ENCODE data around the gene STBD1.

STBD1 gene

GRCh38 chr4:76265631-76266218 lies 40.8 kb upstream of the STBD1 start:
- Histone ChIP-seq H4K91ac (ENCODE audit: low read depth, low read length) (no peak overlapping the region), H2BK12ac (ENCODE audit: low read length) (no peak overlapping the region), H2BK120ac (ENCODE audit: insufficient read depth, low read length, poor library complexity) (no peak overlapping the region), H3K79me1 (ENCODE audit: low read length) (no peaks in the 10 kb centered on the region), H3K14ac (ENCODE audit: low read length) (no peak overlapping the region), H3K79me2 (ENCODE audit: control insufficient read depth, insufficient read depth, low read length, poor library complexity) (no peaks in the 10 kb centered on the region), H3K9me3 (ENCODE audit: insufficient read depth, low read depth, low read length) (no peaks in the 10 kb centered on the region), H3K27ac (ENCODE audit: low read depth, low read length) (no peak overlapping the region), H3K36me3 (ENCODE audit: control insufficient read depth in 1 of 2, insufficient read depth in 2 of 2, low read length in 2 of 2) (no peaks in the 10 kb centered on the region), H4K8ac (ENCODE audit: low read depth, low read length) (no peak overlapping the region), H3K4me1 (ENCODE audit: control insufficient read depth in 1 of 2, insufficient read depth in 2 of 2, low read length in 2 of 2) (no peaks in the 10 kb centered on the region), H3K4me2 (ENCODE audit: low read length) (no peak overlapping the region), H2AK5ac (ENCODE audit: low read length) (no peak overlapping the region), H3K9ac (ENCODE audit: low read length) (no peak overlapping the region), H2BK5ac (ENCODE audit: low read depth, low read length, poor library complexity) (no peak overlapping the region), H3K23ac (ENCODE audit: low read length) (no peak overlapping the region), H3K4me3 (ENCODE audit: low read depth, low read length) (no peak overlapping the region), H3K4ac (ENCODE audit: low read depth, low read length) (no peak overlapping the region), H3K18ac (ENCODE audit: low read length) (no peak overlapping the region), H3K27me3 (ENCODE audit: insufficient read depth, low read length) (no peaks in the 10 kb centered on the region), H4K12ac (ENCODE audit: low read depth, low read length) (no peak overlapping the region), H2AFZ (ENCODE audit: insufficient read depth, low read length, poor library complexity) (no peak overlapping the region)
- no peak for DNase-seq
- WGBS (ENCODE audit: extremely low coverage, insufficient coverage, insufficient read length) = no CpG with 5 or more reads among the region's 6 CpGs

- Histone ChIP-seq H4K91ac (ENCODE audit: low read depth, low read length) (no peak overlapping the region), H3K36me3 (ENCODE audit: control insufficient read depth in 1 of 2, insufficient read depth in 2 of 2, low read length in 2 of 2) (no peaks in the 10 kb centered on the region), H3K14ac (ENCODE audit: low read length) (no peak overlapping the region), H3K4me3 (ENCODE audit: low read depth, low read length) (no peak overlapping the region), H3K4me2 (ENCODE audit: low read length) (no peak overlapping the region), H2BK5ac (ENCODE audit: low read depth, low read length, poor library complexity) (no peak overlapping the region), H2BK12ac (ENCODE audit: low read length) (no peak overlapping the region), H3K18ac (ENCODE audit: low read length) (no peak overlapping the region), H4K8ac (ENCODE audit: low read depth, low read length) (no peak overlapping the region), H2AFZ (ENCODE audit: insufficient read depth, low read length, poor library complexity) (no peak overlapping the region), H3K23ac (ENCODE audit: low read length) (no peak overlapping the region), H3K4ac (ENCODE audit: low read depth, low read length) (no peak overlapping the region), H4K12ac (ENCODE audit: low read depth, low read length) (no peak overlapping the region), H2AK5ac (ENCODE audit: low read length) (no peak overlapping the region), H3K27me3 (ENCODE audit: insufficient read depth, low read length) (no peaks in the 10 kb centered on the region), H2BK120ac (ENCODE audit: insufficient read depth, low read length, poor library complexity) (no peak overlapping the region), H3K27ac (ENCODE audit: low read depth, low read length) (no peak overlapping the region), H3K9ac (ENCODE audit: low read length) (no peak overlapping the region), H3K4me1 (ENCODE audit: control insufficient read depth in 1 of 2, insufficient read depth in 2 of 2, low read length in 2 of 2) (no peaks in the 10 kb centered on the region), H3K79me2 (ENCODE audit: control insufficient read depth, insufficient read depth, low read length, poor library complexity) (no peaks in the 10 kb centered on the region), H3K79me1 (ENCODE audit: low read length) (no peaks in the 10 kb centered on the region), H3K9me3 (ENCODE audit: insufficient read depth, low read depth, low read length) (no peaks in the 10 kb centered on the region)
- no CpG with 5 or more reads among the region's 3 CpGs for WGBS (ENCODE audit: extremely low coverage, insufficient coverage, insufficient read length)
- no peak for DNase-seq
These were observed 39.9 kb upstream of the STBD1 start for GRCh38 chr4:76266627-76267026.

DNA sequence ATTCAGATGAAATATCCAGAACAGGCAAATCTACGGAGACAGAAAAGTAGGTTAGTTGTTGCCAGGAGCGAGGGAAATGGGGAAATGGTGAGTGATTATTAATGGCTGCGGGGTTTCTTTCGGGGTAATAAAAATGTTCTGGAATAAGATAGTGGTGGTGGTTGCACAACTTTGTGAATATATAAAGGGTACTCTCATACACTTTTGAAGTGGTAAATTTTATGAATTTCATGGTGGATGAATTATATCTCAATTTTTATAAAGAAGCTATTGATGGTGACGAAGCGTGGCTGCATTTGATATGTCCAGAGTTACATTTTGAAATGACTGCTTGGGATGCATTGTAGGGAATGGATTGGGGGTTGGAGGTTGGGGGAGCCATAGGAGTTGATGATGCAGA lies 38.7 kb upstream of the STBD1 start:
- Histone ChIP-seq H4K12ac (ENCODE audit: low read depth, low read length) (no peak overlapping the region), H3K27ac (ENCODE audit: low read depth, low read length) (no peak overlapping the region), H3K4me2 (ENCODE audit: low read length) (no peak overlapping the region), H2BK120ac (ENCODE audit: insufficient read depth, low read length, poor library complexity) (no peak overlapping the region), H3K79me1 (ENCODE audit: low read length) (no peaks in the 10 kb centered on the region), H3K14ac (ENCODE audit: low read length) (no peak overlapping the region), H3K79me2 (ENCODE audit: control insufficient read depth, insufficient read depth, low read length, poor library complexity) (no peaks in the 10 kb centered on the region), H2AFZ (ENCODE audit: insufficient read depth, low read length, poor library complexity) (no peak overlapping the region), H3K9me3 (ENCODE audit: insufficient read depth, low read depth, low read length) (no peaks in the 10 kb centered on the region), H3K23ac (ENCODE audit: low read length) (no peak overlapping the region), H2BK5ac (ENCODE audit: low read depth, low read length, poor library complexity) (no peak overlapping the region), H3K36me3 (ENCODE audit: control insufficient read depth in 1 of 2, insufficient read depth in 2 of 2, low read length in 2 of 2) (no peaks in the 10 kb centered on the region), H3K4me1 (ENCODE audit: control insufficient read depth in 1 of 2, insufficient read depth in 2 of 2, low read length in 2 of 2) (no peaks in the 10 kb centered on the region), H2AK5ac (ENCODE audit: low read length) (no peak overlapping the region), H3K27me3 (ENCODE audit: insufficient read depth, low read length) (no peaks in the 10 kb centered on the region), H3K18ac (ENCODE audit: low read length) (no peak overlapping the region), H4K91ac (ENCODE audit: low read depth, low read length) (no peak overlapping the region), H4K8ac (ENCODE audit: low read depth, low read length) (no peak overlapping the region), H2BK12ac (ENCODE audit: low read length) (no peak overlapping the region), H3K4me3 (ENCODE audit: low read depth, low read length) (no peak overlapping the region), H3K9ac (ENCODE audit: low read length) (no peak overlapping the region), H3K4ac (ENCODE audit: low read depth, low read length) (no peak overlapping the region)
- WGBS (ENCODE audit: extremely low coverage, insufficient coverage, insufficient read length) = 100% methylated on average over 3 of the region's 6 CpGs
- no peak for DNase-seq

DNA sequence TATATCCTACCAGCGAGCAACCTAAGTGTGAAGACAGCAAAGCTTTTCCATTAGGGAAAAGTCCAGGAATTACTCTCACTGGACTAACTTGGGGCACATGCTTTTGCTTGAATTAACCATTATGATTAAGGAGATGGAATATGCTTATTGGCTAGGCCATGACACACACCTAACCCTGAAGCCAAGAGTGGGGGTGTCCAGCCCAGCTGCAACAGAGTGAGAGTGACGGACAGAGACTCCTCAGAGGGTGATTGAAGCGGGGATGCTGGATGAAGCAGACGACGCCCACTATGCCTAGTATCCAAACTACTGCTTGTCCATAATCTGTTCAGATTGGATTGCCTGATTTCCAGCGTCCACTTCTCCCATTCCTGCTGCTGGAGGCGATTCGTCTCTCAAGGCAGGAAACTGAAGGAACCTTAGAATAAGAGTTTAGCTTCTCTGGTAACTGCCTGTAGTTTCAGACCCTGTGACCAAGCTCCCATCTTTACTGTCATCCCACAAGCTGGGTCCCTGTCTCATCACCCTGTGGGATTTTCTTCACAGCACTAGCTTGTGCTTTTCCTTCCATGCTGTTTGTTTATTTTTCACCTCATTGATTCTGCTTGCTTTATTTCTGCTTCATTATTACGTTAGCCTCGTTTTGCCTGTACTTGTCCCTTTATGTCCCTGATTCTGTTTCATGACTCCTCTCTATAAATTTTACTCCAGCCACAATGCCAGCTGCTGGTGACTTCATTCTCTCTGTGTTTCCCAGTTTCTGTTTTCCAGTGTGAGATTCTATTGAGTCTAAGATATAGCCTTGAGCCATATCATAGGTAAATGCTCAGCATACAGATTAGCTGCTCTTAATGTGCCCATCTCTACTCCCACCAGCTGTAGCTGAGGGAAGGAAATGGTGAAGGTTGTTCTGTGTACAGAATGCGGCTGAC lies 36.0 kb upstream of the STBD1 start:
- WGBS (ENCODE audit: extremely low coverage, insufficient coverage, insufficient read length) = no CpG with 5 or more reads among the region's 11 CpGs
- no peak overlapping the region for H4K8ac ChIP-seq (ENCODE audit: low read depth, low read length)
- no peak overlapping the region for H3K4me2 ChIP-seq (ENCODE audit: low read length)
- no peak overlapping the region for H4K91ac ChIP-seq (ENCODE audit: low read depth, low read length)
- H3K79me1 ChIP-seq (ENCODE audit: low read length) = no peaks in the 10 kb centered on the region
- no peak overlapping the region for H2AK5ac ChIP-seq (ENCODE audit: low read length)
- H3K18ac ChIP-seq (ENCODE audit: low read length) = no peak overlapping the region
- no peak overlapping the region for H3K23ac ChIP-seq (ENCODE audit: low read length)
- no peak overlapping the region for H3K9ac ChIP-seq (ENCODE audit: low read length)
- H3K14ac ChIP-seq (ENCODE audit: low read length) = no peak overlapping the region
- no peaks in the 10 kb centered on the region for H3K36me3 ChIP-seq (ENCODE audit: control insufficient read depth in 1 of 2, insufficient read depth in 2 of 2, low read length in 2 of 2)
- H3K27ac ChIP-seq (ENCODE audit: low read depth, low read length) = no peak overlapping the region
- H2BK5ac ChIP-seq (ENCODE audit: low read depth, low read length, poor library complexity) = no peak overlapping the region
- no peak overlapping the region for H2BK120ac ChIP-seq (ENCODE audit: insufficient read depth, low read length, poor library complexity)
- no peak overlapping the region for H2BK12ac ChIP-seq (ENCODE audit: low read length)
- H3K4me1 ChIP-seq (ENCODE audit: control insufficient read depth in 1 of 2, insufficient read depth in 2 of 2, low read length in 2 of 2) = no peaks in the 10 kb centered on the region
- no peaks in the 10 kb centered on the region for H3K27me3 ChIP-seq (ENCODE audit: insufficient read depth, low read length)
- no peak for DNase-seq
- no peak overlapping the region for H2AFZ ChIP-seq (ENCODE audit: insufficient read depth, low read length, poor library complexity)
- no peaks in the 10 kb centered on the region for H3K9me3 ChIP-seq (ENCODE audit: insufficient read depth, low read depth, low read length)
- H3K4me3 ChIP-seq (ENCODE audit: low read depth, low read length) = no peak overlapping the region
- no peaks in the 10 kb centered on the region for H3K79me2 ChIP-seq (ENCODE audit: control insufficient read depth, insufficient read depth, low read length, poor library complexity)
- H4K12ac ChIP-seq (ENCODE audit: low read depth, low read length) = no peak overlapping the region
- no peak overlapping the region for H3K4ac ChIP-seq (ENCODE audit: low read depth, low read length)
